Activated CD8-positive, alpha-beta memory T cell treated with anti-CD3 and anti-CD28 coated beads, Interleukin-2, amount 50 U/mL, for 1 hour (primary cell): ENCODE results near the gene FRMD5.
"Not testable (repeated sequence)": the region's sequence is repeated elsewhere in the genome, so short reads cannot be mapped to it uniquely, and the experiment has no call there.

Experiments
- DNase-seq: peaks from one replicate; pipeline ENCODE4 v3.0.0-alpha.2; 2020; ENCODE audit errors: extremely low read depth

Gene FRMD5

GRCh38 chr15:43832485-43832884 lies 362.6 kb downstream of the FRMD5 start:
- DNase-seq: not testable (repeated sequence)

GRCh38 chr15:43831519-43832052 lies 363.5 kb downstream of the FRMD5 start:
- not testable (repeated sequence) for DNase-seq

- not testable (repeated sequence) for DNase-seq
Observed at GRCh38 chr15:43830691-43831275, 364.3 kb downstream of the FRMD5 start.

- not testable (repeated sequence) for DNase-seq
Observed at GRCh38 chr15:43829951-43830540, 365.0 kb downstream of the FRMD5 start.

GRCh38 chr15:43828061-43828657 lies 366.9 kb downstream of the FRMD5 start:
- no peak for DNase-seq

- DNase-seq: no peak
Observed at GRCh38 chr15:43826508-43827341, 368.3 kb downstream of the FRMD5 start, which contains the start of gene WDR76. Gene WDR76, plus strand, starts transcription at chr15:43827002. Its CDS starts 31 bp downstream, at chr15:43827033.

GRCh38 chr15:43826029-43826507 lies 369.0 kb downstream of the FRMD5 start:
- DNase-seq: no peak

GRCh38 chr15:43825305-43825704 lies 369.8 kb downstream of the FRMD5 start:
- DNase-seq: not testable (repeated sequence)

- peak; percentile 91 for DNase-seq
Observed at GRCh38 chr15:43824302-43825246, 370.5 kb downstream of the FRMD5 start, which contains the start of gene MFAP1. Gene MFAP1, minus strand, starts transcription at chr15:43824690. Its CDS starts 121 bp downstream, at chr15:43824569.

GRCh38 chr15:43821505-43821904 lies 373.6 kb downstream of the FRMD5 start:
- DNase-seq: no peak
